ENCODE data around the gene LMO7. TPM values are rescaled to one million over a fixed set of nuclear protein-coding genes. Genes with fewer than 3 reads are reported as not detected.
"Not testable (repeated sequence)": the region's sequence is repeated elsewhere in the genome, so short reads cannot be mapped to it uniquely, and the experiment has no call there.

The LMO7 gene
- total RNA-seq, 1 experiment from 2014 or later, result 11.8 TPM

GRCh38 chr13:75699062-75699461, 62.9 kb downstream of the LMO7 start:
- ChIA-PET POLR2A (no interaction called here), CTCF (no interaction called here)
- no peak for DNase-seq (ENCODE audit: low read depth, low spot score)
- intact Hi-C loops (cut with micrococcal nuclease; ENCODE audit: unreplicated experiment) (loop anchor here (5.0 kb wide), 3 partner anchors 98 to 1203 kb away; no protein-coding TSS in a partner anchor), in situ Hi-C loops (cut with HindIII; ENCODE audit: low pct_unique_long_range_greater_than_20kb, low sequenced_read_pairs) (no loop called here)
- Histone ChIP-seq H3K4me3 (ENCODE audit: low read depth in 2 of 2, low read length in 2 of 2) (no peak overlapping the region), H3K9me3 (ENCODE audit: control insufficient read depth, insufficient read depth, low read depth, low read length) (no peaks in the 10 kb centered on the region), H3K4me1 (ENCODE audit: control insufficient read depth, insufficient read depth, low read length) (no peaks in the 10 kb centered on the region), H3K27me3 (ENCODE audit: control insufficient read depth, insufficient read depth, low read length) (no peaks in the 10 kb centered on the region), H3K36me3 (ENCODE audit: control insufficient read depth, insufficient read depth, low read length) (no peaks in the 10 kb centered on the region), H3K27ac (ENCODE audit: low read length) (no peak overlapping the region)
- ATAC-seq, result no peak
- TF ChIP-seq, protein P1, sequence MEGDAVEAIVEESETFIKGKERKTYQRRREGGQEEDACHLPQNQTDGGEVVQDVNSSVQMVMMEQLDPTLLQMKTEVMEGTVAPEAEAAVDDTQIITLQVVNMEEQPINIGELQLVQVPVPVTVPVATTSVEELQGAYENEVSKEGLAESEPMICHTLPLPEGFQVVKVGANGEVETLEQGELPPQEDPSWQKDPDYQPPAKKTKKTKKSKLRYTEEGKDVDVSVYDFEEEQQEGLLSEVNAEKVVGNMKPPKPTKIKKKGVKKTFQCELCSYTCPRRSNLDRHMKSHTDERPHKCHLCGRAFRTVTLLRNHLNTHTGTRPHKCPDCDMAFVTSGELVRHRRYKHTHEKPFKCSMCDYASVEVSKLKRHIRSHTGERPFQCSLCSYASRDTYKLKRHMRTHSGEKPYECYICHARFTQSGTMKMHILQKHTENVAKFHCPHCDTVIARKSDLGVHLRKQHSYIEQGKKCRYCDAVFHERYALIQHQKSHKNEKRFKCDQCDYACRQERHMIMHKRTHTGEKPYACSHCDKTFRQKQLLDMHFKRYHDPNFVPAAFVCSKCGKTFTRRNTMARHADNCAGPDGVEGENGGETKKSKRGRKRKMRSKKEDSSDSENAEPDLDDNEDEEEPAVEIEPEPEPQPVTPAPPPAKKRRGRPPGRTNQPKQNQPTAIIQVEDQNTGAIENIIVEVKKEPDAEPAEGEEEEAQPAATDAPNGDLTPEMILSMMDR (IDR thresholded peaks at IDR 0.05), result no peak
- no peak for TF ChIP-seq POLR2AphosphoS5 (IDR thresholded peaks at IDR 0.05; ENCODE audit: low read depth, low read length)
- TF ChIP-seq TCF7L2 (IDR thresholded peaks at IDR 0.05; ENCODE audit: low read depth, low read length), result no peak
- no peak for TF ChIP-seq SIN3A (IDR thresholded peaks at IDR 0.05; ENCODE audit: borderline replicate concordance, insufficient read depth, low read depth, low read length)
- TF ChIP-seq, protein P2, sequence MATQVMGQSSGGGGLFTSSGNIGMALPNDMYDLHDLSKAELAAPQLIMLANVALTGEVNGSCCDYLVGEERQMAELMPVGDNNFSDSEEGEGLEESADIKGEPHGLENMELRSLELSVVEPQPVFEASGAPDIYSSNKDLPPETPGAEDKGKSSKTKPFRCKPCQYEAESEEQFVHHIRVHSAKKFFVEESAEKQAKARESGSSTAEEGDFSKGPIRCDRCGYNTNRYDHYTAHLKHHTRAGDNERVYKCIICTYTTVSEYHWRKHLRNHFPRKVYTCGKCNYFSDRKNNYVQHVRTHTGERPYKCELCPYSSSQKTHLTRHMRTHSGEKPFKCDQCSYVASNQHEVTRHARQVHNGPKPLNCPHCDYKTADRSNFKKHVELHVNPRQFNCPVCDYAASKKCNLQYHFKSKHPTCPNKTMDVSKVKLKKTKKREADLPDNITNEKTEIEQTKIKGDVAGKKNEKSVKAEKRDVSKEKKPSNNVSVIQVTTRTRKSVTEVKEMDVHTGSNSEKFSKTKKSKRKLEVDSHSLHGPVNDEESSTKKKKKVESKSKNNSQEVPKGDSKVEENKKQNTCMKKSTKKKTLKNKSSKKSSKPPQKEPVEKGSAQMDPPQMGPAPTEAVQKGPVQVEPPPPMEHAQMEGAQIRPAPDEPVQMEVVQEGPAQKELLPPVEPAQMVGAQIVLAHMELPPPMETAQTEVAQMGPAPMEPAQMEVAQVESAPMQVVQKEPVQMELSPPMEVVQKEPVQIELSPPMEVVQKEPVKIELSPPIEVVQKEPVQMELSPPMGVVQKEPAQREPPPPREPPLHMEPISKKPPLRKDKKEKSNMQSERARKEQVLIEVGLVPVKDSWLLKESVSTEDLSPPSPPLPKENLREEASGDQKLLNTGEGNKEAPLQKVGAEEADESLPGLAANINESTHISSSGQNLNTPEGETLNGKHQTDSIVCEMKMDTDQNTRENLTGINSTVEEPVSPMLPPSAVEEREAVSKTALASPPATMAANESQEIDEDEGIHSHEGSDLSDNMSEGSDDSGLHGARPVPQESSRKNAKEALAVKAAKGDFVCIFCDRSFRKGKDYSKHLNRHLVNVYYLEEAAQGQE (IDR thresholded peaks at IDR 0.05; ENCODE audit: insufficient read depth in 1 of 2, low read depth in 2 of 2, low read length in 1 of 2), result no peak
- no TSS peak for BruUV-seq (replicated peaks)

DNA sequence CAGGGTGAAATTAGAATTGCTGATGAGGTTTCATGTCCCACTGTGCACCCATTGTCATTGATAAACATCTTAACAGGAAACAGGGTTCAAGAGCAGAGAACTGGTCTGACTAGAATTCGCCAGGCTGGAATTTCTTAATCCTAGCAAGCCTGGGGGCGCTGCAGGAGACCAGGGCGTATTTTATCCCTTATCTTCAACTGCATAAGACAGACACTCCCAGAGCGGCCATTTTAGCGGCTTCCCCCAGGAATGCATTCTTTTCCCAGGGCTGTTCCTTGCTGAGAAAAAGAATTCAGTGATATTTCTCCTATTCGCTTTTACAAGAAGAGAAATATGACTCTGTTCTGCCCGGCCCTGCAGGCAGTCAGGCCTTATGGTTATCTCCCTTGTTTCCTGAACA, 63.6 kb downstream of the LMO7 start:
- H3K4me3 ChIP-seq (ENCODE audit: low read depth in 2 of 2, low read length in 2 of 2); BruUV-seq (replicated peaks); in situ Hi-C loops (cut with HindIII; ENCODE audit: low pct_unique_long_range_greater_than_20kb, low sequenced_read_pairs); ATAC-seq; H3K9me3 ChIP-seq (ENCODE audit: control insufficient read depth, insufficient read depth, low read depth, low read length); POLR2A ChIA-PET; DNase-seq (ENCODE audit: low read depth, low spot score); H3K36me3 ChIP-seq (ENCODE audit: control insufficient read depth, insufficient read depth, low read length); H3K27ac ChIP-seq (ENCODE audit: low read length); H3K4me1 ChIP-seq (ENCODE audit: control insufficient read depth, insufficient read depth, low read length); CTCF ChIA-PET; H3K27me3 ChIP-seq (ENCODE audit: control insufficient read depth, insufficient read depth, low read length): not testable (repeated sequence)
- intact Hi-C loops (cut with micrococcal nuclease; ENCODE audit: unreplicated experiment), result loop anchor here (5.0 kb wide), 3 partner anchors 98 to 1203 kb away; no protein-coding TSS in a partner anchor

- no peaks in the 10 kb centered on the region for H3K36me3 ChIP-seq (ENCODE audit: control insufficient read depth, insufficient read depth, low read length)
- no peak overlapping the region for H3K27ac ChIP-seq (ENCODE audit: low read length)
- H3K27me3 ChIP-seq (ENCODE audit: control insufficient read depth, insufficient read depth, low read length), result no peaks in the 10 kb centered on the region
- ChIA-PET CTCF (no interaction called here), POLR2A (no interaction called here)
- intact Hi-C loops (cut with micrococcal nuclease; ENCODE audit: unreplicated experiment) (no loop called here), in situ Hi-C loops (cut with HindIII; ENCODE audit: low pct_unique_long_range_greater_than_20kb, low sequenced_read_pairs) (no loop called here)
- no peak for ATAC-seq
- no peaks in the 10 kb centered on the region for H3K9me3 ChIP-seq (ENCODE audit: control insufficient read depth, insufficient read depth, low read depth, low read length)
- H3K4me1 ChIP-seq (ENCODE audit: control insufficient read depth, insufficient read depth, low read length), result peaks cover 7% of the 10 kb centered on the region
- no peak overlapping the region for H3K4me3 ChIP-seq (ENCODE audit: low read depth in 2 of 2, low read length in 2 of 2)
- DNase-seq (ENCODE audit: low read depth, low spot score), result no peak
- no TSS peak for BruUV-seq (replicated peaks)
- TF ChIP-seq POLR2AphosphoS5 (IDR thresholded peaks at IDR 0.05; ENCODE audit: low read depth, low read length) (no peak), SIN3A (IDR thresholded peaks at IDR 0.05; ENCODE audit: borderline replicate concordance, insufficient read depth, low read depth, low read length) (no peak), TCF7L2 (IDR thresholded peaks at IDR 0.05; ENCODE audit: low read depth, low read length) (no peak)
- TF ChIP-seq, protein P2 (IDR thresholded peaks at IDR 0.05; ENCODE audit: insufficient read depth in 1 of 2, low read depth in 2 of 2, low read length in 1 of 2), result no peak
- TF ChIP-seq, protein P1 (IDR thresholded peaks at IDR 0.05), result no peak
Measured at GRCh38 chr13:75700552-75700951, 64.4 kb downstream of the LMO7 start.

All from Panc1 (cell line).